Amniotic epithelial cell (primary cell): Measurements from ENCODE around the gene OTOG.

ENCODE experiments used
- DNase-seq: peaks from one replicate; pipeline ENCODE4 v3.0.0-alpha.2; 2010; ENCODE audit warnings: low read depth

OTOG gene

DNA sequence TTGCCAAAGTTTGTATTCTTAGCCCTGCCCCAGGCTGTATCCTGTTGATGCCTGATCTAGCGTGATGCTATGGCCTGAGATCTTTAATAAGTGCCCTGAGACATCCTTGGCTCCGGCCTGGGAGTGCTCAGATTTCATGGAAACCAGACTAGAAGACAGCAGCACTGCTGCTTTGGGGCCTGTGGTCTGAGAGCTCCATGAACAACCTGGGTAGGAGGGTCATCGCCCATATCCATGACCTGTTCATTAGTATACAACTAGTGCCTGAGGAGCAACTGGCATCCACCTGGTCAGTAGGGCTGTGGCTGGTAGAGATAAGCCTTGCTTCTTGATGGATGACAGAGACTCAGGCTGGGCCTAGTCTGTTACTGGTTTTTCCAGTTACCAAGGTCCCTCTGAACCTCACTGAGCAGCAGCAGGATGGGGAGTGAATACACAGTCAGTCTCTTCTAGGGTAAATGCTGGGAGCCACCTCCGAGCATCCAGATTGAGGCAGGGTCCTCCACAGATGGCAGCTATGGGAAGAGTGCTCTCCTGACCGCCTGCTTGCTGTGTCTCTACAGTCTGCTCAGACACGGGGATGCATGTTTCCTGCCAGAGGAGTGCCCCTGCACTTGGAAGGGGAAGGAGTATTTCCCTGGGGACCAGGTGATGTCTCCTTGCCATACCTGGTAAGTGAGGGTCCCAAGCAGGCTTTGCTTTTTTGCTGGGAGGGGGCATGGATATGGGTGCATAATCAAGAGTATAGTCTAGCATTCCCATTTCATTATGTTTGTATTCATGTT, 39.0 kb downstream of the OTOG start:
- DNase-seq: no peak

DNA sequence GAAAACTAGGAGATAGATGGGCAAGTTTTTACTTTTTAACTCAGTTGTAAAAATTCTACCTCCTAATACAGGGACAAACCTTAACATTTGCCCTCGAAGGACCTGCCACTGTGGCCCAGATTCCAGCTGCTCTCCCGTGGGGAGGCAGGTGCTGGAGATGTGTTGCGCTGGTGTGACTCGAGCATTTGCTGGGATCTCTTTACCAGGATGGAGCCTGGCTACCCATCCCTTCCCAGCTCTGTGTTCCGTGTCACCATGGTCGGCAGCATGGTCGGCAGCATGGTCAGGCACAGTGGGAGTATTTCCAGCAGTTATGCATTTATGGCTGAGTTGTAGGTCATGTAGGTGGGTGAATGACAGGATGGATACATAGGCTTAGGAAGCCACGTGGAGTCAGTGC, 41.1 kb downstream of the OTOG start:
- DNase-seq: no peak

GRCh38 chr11:17588721-17589120, 41.7 kb downstream of the OTOG start:
- DNase-seq: no peak

DNA sequence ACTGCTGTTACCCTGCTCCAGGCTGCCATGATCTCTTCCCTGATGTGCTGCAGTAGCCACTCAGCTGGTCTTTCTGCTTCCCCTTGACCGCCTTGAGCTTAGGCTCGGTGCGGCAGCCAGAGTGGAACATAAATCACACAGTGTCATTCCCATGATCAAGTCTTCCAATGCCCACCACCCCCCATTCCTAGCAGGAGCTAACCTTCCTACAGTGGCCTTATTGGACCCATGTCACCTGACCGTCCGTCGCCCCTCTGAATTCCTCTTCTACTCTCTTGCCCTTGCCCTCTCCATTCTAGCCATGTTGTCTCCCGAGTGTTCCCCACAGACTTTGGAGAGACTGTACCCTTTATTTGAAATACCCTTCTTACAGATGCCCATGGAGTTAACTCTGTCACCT, 43.4 kb downstream of the OTOG start:
- no peak for DNase-seq

DNA sequence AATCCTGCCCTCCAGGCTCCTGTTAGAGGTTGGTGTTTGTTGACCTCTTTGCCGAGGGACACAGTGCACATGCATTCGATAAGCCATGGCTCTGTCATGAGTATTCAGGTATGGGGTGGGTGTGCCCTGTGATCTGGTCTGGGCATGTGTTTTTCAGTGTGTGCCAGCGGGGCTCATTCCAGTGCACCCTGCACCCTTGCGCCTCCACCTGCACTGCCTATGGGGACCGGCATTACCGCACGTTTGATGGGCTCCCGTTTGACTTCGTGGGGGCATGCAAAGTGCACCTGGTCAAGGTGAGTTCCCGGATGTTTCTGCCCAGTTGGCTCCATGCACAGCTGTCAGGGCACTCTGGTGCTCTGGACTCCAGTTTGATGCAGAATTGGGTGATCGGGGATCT, 44.2 kb downstream of the OTOG start:
- DNase-seq: no peak

- no peak for DNase-seq
Measured at GRCh38 chr11:17593466-17594245, 46.6 kb downstream of the OTOG start.

DNA sequence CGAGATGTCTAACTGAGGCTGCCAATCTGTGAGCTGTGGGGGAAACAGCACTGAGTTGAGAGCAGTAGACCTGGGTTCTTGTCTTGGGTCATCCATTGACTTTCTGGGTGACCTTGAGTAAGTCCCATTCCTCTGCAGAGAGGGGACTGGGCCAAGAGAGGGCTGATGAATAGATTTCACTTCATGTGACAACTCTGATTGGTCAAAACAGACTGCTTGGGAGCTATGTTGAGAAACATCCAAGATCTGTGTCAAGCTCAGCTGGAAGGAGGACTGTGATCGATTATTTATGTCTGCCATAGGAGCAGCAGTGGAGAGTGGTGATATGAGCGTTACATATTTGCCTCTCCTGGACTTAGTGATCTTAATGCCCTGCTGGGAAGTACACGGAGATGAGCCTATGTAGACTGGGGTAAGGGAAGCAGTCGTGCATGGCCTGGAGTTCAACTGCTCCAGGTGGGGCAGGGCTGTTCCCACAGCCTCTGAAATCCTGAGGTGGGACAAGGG, 47.7 kb downstream of the OTOG start:
- DNase-seq: no peak

- no peak for DNase-seq
Measured at GRCh38 chr11:17595526-17596309, 48.7 kb downstream of the OTOG start.

DNA sequence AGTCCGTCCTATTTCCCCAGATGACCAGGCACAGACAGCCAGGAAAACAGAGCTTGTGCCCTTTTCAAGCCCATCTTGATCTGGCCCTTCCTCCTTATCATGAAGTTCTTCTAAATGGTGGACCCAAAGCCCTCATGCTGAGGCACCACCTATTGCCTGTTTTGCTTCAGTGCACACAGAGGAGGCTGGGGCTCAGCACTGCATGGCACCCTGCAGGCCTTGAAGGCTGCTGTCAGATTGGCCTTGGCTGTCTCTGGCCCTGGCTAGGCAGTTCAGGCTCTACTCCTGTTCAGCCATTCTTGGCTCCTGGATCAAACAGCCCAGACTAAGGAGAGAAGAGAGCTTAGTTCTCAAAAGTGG, 49.2 kb downstream of the OTOG start:
- no peak for DNase-seq

- DNase-seq: no peak
Measured at GRCh38 chr11:17596711-17597110, 49.7 kb downstream of the OTOG start.

GRCh38 chr11:17597770-17598169, 50.7 kb downstream of the OTOG start:
- DNase-seq: no peak

GRCh38 chr11:17598700-17599459, 51.8 kb downstream of the OTOG start:
- peak; percentile 29 for DNase-seq

DNA sequence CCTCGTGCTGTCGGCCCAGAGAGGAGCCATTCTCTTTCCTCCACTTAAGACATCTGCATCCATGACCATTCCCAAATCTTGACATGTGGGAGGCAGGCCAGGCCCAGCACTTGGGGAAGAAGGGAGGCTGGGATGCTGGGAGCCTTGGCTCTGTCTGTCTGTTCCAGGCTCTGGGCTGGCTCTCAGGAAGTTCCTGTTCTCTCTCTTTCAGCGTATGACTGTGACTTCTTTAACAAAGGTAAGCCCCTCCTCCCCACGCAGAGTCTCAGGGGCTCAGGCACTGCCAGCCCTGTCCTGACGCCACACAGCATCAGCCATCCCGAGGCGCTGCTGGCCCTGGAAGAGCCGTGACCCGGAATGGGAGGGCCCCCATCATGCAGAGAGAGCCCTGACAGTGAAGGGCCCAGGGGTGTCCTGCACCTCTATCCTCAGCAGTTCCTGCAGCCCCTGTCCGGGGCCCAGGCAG, 52.4 kb downstream of the OTOG start:
- DNase-seq: no peak

GRCh38 chr11:17600316-17601255, 53.5 kb downstream of the OTOG start:
- DNase-seq: no peak

GRCh38 chr11:17601256-17601671, 54.2 kb downstream of the OTOG start:
- no peak for DNase-seq

- DNase-seq: no peak
Measured at GRCh38 chr11:17601676-17602075, 54.6 kb downstream of the OTOG start.

GRCh38 chr11:17602105-17603001, 55.3 kb downstream of the OTOG start:
- no peak for DNase-seq

- no peak for DNase-seq
Measured at GRCh38 chr11:17603056-17603825, 56.2 kb downstream of the OTOG start.
